Activated T-cell treated with anti-CD3 and anti-CD28 coated beads, Interleukin-2, amount 50 U/mL, for 72 hours (primary cell): ENCODE results near the gene ZNF618. TPM values are rescaled to one million over a fixed set of nuclear protein-coding genes. Genes with fewer than 3 reads are reported as not detected.
A peak's percentile ranks its signal among the peaks of the same experiment; 100 is the strongest.

ENCODE experiments used
- ATAC-seq, 2 donors: fragments of 150-1000 bp; cut with Tn5 transposase; replicated peaks in 1 of 2; 2 replicates each; pipeline ENCODE4 v1.10.0; 2021; ENCODE audit warnings: moderate library complexity in 2 of 2, mild to moderate bottlenecking in 1 of 2
- DNase-seq, 2 donors: peaks; one replicate each; pipeline ENCODE4 v3.0.0; 2021 to 2022; ENCODE audit warnings: mixed read lengths in 1 of 2
- H3K27ac Mint-ChIP-seq: one replicate; pipeline ENCODE4 v1.8.0; 2022; ENCODE audit warnings: mild to moderate bottlenecking, moderate library complexity, mixed read lengths
- H3K27me3 Mint-ChIP-seq: one replicate; pipeline ENCODE4 v1.8.0; 2022; ENCODE audit warnings: low read depth, mixed read lengths
- H3K36me3 Mint-ChIP-seq, 2 donors: one replicate each; pipeline ENCODE4 v1.8.0; 2022; ENCODE audit warnings: mixed read lengths in 2 of 2, mild to moderate bottlenecking in 1 of 2; ENCODE audit not compliant: insufficient read depth in 2 of 2
- H3K4me1 Mint-ChIP-seq: one replicate; pipeline ENCODE4 v1.8.0; 2022; ENCODE audit warnings: low read depth, mixed read lengths
- H3K4me3 Mint-ChIP-seq, 2 donors: one replicate each; pipeline ENCODE4 v1.8.0; 2022; ENCODE audit warnings: mild to moderate bottlenecking in 2 of 2, mixed read lengths in 2 of 2, moderate library complexity in 2 of 2
- H3K9me3 Mint-ChIP-seq, 2 donors: one replicate each; pipeline ENCODE4 v1.8.0; 2022; ENCODE audit warnings: mixed read lengths in 2 of 2
- total RNA-seq, 2 donors: library from RNA; stranded (reverse); gene quantifications; one replicate each; pipeline ENCODE4 v1.2.3, GENCODE V29; 2022

Gene ZNF618
- total RNA-seq, 2 donors from 2014 or later, result 0.23 to 0.62 TPM

DNA sequence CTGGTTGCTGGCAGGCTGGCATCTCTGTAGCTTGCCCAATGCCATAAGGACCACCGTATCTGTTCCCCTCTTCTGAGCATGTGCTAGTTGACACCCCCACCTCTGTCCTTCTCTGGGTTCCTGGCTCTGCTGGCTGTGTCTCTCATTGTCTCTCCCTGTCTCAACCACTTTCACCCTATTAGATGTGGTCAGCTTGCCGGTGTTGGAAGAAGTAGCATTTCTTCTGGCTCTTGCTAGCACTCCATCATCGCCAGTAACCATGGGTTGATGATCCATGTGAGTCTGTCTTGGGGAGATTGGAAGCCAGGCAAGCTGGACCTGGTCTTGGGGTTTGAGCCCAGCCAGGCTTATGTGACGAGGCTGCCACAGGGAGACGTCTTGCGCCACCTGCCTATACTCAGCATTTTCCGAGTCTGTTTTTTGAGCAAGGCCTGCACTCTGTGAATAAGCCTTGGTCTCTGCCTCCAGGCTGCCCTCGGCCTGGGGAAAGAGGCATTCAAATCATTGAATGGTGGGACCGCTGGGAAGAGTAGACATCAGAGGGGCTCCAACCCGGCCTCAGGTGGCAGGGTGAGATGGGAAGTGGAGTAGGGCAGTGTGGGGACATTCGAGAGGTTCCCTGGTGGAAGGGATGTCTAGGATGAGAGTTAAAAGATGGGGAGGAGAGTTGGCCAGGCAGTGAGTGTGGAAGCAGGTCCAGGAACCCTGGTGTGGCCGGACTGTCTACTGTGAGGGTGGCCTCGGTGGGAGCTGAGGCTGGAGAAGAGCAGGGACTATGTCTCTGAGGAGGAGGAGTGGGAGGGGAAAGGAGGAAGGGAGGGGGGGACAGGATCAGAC is 74.3 kb downstream of the ZNF618 start:
- Mint-ChIP-seq H3K4me1 (no peaks in the 10 kb centered on the region), H3K4me3 (no peak overlapping the region), H3K36me3 (no peaks in the 10 kb centered on the region), H3K9me3 (no peaks in the 10 kb centered on the region), H3K27me3 (no peaks in the 10 kb centered on the region), H3K27ac (no peak overlapping the region)
- ATAC-seq, result no peak
- DNase-seq, result no peak

GRCh38 chr9:113951032-113951372 is 74.9 kb downstream of the ZNF618 start:
- DNase-seq (no peak), ATAC-seq (no peak)
- Mint-ChIP-seq H3K27ac (no peak overlapping the region), H3K36me3 (no peaks in the 10 kb centered on the region), H3K9me3 (no peaks in the 10 kb centered on the region), H3K4me1 (no peaks in the 10 kb centered on the region), H3K4me3 (no peak overlapping the region), H3K27me3 (no peaks in the 10 kb centered on the region)

DNA sequence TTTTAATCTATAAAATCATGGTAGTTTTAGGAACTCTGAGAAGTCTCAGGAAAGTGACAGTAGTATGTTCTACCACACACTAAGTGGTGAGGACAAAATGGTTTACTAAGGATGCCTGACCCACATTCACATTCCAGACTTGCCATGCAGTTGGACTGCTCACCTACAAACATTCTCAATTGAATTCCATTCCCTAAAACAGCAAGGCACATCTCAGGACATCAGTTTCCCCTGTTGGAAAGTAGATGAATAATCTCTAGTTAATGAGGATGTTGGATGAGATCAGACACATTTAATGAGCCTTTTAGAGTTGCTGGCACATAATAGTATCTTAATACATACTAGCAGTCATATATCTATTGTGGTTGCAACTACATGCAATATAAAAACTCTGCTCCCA is 76.6 kb downstream of the ZNF618 start:
- Mint-ChIP-seq H3K27ac (no peak overlapping the region), H3K4me1 (no peaks in the 10 kb centered on the region), H3K4me3 (no peak overlapping the region)

GRCh38 chr9:113953531-113953930 is 77.4 kb downstream of the ZNF618 start:
- no peaks in the 10 kb centered on the region for H3K9me3 Mint-ChIP-seq
- no peaks in the 10 kb centered on the region for H3K4me1 Mint-ChIP-seq
- H3K27ac Mint-ChIP-seq, result no peak overlapping the region
- DNase-seq (no peak), ATAC-seq (no peak)
- no peak overlapping the region for H3K4me3 Mint-ChIP-seq
- no peaks in the 10 kb centered on the region for H3K27me3 Mint-ChIP-seq
- H3K36me3 Mint-ChIP-seq, result no peaks in the 10 kb centered on the region

More for the DNA sequence above, 76.6 kb downstream of the ZNF618 start:
- Mint-ChIP-seq H3K36me3 (no peaks in the 10 kb centered on the region), H3K27me3 (no peaks in the 10 kb centered on the region), H3K9me3 (no peaks in the 10 kb centered on the region)
- ATAC-seq (no peak), DNase-seq (no peak)

DNA sequence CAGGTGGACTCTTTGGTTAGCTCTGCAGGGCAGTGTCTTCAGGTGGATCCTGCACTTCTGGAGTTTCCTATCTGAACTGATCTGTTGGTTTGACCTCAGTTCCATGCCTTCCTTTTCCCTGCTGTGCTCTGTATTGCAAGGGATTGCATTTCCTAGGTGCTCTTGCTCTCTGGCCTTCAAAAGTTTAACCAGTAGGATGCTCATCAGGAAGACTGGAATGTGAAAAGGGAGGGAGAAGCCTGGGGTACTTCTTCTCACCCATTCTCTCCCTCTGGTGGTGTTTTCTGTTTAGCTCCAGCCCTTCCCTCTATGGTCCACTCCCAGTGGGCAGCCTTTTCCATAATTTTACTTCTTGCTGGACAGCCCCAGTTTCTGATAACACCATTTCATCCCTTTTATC is 78.5 kb downstream of the ZNF618 start:
- H3K36me3 Mint-ChIP-seq, result no peaks in the 10 kb centered on the region
- H3K4me1 Mint-ChIP-seq, result no peaks in the 10 kb centered on the region
- no peak for ATAC-seq
- no peak for DNase-seq
- H3K9me3 Mint-ChIP-seq, result no peaks in the 10 kb centered on the region
- no peak overlapping the region for H3K27ac Mint-ChIP-seq
- no peak overlapping the region for H3K4me3 Mint-ChIP-seq
- no peaks in the 10 kb centered on the region for H3K27me3 Mint-ChIP-seq

GRCh38 chr9:113955076-113955752 is 79.1 kb downstream of the ZNF618 start:
- no peaks in the 10 kb centered on the region for H3K4me1 Mint-ChIP-seq
- no peaks in the 10 kb centered on the region for H3K9me3 Mint-ChIP-seq
- no peaks in the 10 kb centered on the region for H3K27me3 Mint-ChIP-seq
- DNase-seq, result no peak
- ATAC-seq, result no peak
- no peaks in the 10 kb centered on the region for H3K36me3 Mint-ChIP-seq
- no peak overlapping the region for H3K27ac Mint-ChIP-seq
- no peak overlapping the region for H3K4me3 Mint-ChIP-seq

DNA sequence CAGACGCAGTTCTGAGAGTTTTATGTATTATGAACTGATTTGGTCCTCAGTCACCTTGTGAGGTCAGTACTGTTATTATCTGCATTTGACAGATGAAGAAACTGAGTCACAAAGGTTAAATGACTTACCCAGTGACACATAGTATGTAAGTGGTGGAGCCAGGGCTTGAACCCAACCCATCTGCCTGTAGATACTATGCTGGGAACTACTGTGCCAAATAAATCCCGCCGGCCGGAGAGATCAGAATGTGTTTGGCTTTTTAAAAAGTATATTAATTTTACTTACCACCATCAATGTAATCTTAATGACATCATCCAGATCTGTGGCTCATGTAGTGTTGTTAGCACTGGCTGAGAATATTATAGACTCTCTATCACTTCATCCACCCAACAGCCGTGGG is 80.8 kb downstream of the ZNF618 start:
- no peaks in the 10 kb centered on the region for H3K9me3 Mint-ChIP-seq
- H3K27me3 Mint-ChIP-seq, result no peaks in the 10 kb centered on the region
- H3K27ac Mint-ChIP-seq, result no peak overlapping the region
- H3K4me3 Mint-ChIP-seq, result no peak overlapping the region
- DNase-seq, result no peak
- ATAC-seq, result no peak
- H3K36me3 Mint-ChIP-seq, result no peaks in the 10 kb centered on the region
- H3K4me1 Mint-ChIP-seq, result no peaks in the 10 kb centered on the region

GRCh38 chr9:113957351-113957750 is 81.2 kb downstream of the ZNF618 start:
- Mint-ChIP-seq H3K4me3 (no peak overlapping the region), H3K27ac (no peak overlapping the region), H3K36me3 (no peaks in the 10 kb centered on the region), H3K27me3 (no peaks in the 10 kb centered on the region), H3K9me3 (no peaks in the 10 kb centered on the region), H3K4me1 (no peaks in the 10 kb centered on the region)
- ATAC-seq (no peak), DNase-seq (no peak)

GRCh38 chr9:113957821-113958341 is 81.8 kb downstream of the ZNF618 start:
- H3K4me1 Mint-ChIP-seq, result no peaks in the 10 kb centered on the region
- H3K36me3 Mint-ChIP-seq, result no peaks in the 10 kb centered on the region
- H3K9me3 Mint-ChIP-seq, result no peaks in the 10 kb centered on the region
- no peak overlapping the region for H3K27ac Mint-ChIP-seq
- ATAC-seq (no peak), DNase-seq (no peak)
- H3K4me3 Mint-ChIP-seq, result no peak overlapping the region
- no peaks in the 10 kb centered on the region for H3K27me3 Mint-ChIP-seq

DNA sequence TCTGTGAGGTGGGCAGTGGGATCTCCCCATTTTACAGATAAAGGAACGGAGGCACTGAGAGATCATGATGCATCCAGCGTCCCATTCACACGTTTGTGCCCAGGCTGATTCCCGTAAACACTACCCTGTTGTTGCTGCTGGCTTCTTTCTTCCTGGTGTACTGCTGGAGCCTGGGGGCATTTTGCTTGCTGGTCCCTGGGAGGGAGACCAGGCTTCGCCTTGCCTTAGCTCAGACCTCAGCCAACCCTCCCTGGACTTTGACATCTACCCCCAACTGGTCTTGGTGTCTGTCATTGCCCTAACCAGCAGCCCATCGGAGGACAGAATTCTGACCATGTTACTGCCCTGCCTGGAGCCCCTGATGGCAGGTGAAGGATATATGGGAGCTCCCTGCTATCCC is 82.4 kb downstream of the ZNF618 start:
- Mint-ChIP-seq H3K27me3 (no peaks in the 10 kb centered on the region), H3K27ac (no peak overlapping the region), H3K9me3 (no peaks in the 10 kb centered on the region), H3K4me3 (no peak overlapping the region), H3K4me1 (no peaks in the 10 kb centered on the region), H3K36me3 (no peaks in the 10 kb centered on the region)
- DNase-seq (no peak), ATAC-seq (no peak)

GRCh38 chr9:113960768-113961167 is 84.7 kb downstream of the ZNF618 start:
- H3K9me3 Mint-ChIP-seq, result no peaks in the 10 kb centered on the region
- no peaks in the 10 kb centered on the region for H3K4me1 Mint-ChIP-seq
- H3K4me3 Mint-ChIP-seq, result no peak overlapping the region
- H3K27me3 Mint-ChIP-seq, result no peaks in the 10 kb centered on the region
- DNase-seq (no peak), ATAC-seq (no peak)
- H3K27ac Mint-ChIP-seq, result no peak overlapping the region
- H3K36me3 Mint-ChIP-seq, result no peaks in the 10 kb centered on the region

DNA sequence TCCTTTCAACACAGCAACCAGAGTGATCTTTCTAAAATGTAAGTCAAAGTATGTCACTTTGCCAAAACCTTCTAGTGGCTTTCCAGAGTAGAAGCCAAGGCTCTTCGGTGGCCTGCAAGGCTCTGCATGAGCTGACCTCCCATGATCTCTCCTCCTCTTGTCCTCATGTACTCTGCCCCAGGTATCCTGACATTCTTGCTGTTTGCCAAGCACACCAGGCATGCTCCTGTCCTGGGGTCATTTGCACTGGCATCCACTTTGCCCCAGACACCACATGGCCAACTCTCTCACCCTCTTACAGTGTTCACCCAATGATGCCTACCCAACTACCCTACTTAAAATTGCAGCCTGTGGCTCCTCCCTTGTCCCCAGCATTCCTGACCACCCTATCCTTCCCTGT is 86.3 kb downstream of the ZNF618 start:
- Mint-ChIP-seq H3K36me3 (no peaks in the 10 kb centered on the region), H3K27ac (no peak overlapping the region), H3K9me3 (no peaks in the 10 kb centered on the region), H3K4me1 (no peaks in the 10 kb centered on the region), H3K27me3 (no peaks in the 10 kb centered on the region), H3K4me3 (no peak overlapping the region)
- DNase-seq (no peak), ATAC-seq (no peak)

DNA sequence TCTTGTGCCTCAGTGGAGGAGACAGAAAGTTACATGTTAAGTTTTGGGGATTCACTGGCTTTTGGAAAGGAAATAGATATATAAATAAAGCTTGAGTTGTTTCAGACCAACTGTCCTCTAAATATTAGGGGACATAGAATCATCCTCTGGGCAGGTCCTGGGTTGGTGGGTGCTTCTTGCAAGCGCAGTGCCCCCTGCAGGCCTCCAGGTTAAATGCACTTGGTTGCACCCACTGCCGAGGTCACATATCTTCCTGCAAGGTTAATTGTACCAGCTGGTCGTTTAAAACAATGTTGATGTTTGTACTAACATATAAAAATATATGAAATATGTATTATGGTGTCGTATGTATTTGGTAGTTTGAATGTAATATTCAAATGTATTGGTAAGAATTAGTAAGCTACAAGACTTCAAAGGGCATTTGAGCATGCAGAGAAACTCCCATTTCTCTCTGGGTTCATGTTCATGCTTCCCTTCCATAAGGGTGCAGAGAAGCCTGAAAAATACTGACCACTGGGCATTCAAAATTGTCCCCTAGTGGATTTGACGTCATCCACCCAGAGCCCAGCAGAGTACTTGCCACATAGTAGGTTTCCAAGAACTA is 87.0 kb downstream of the ZNF618 start:
- DNase-seq (peak; percentile 46 to 58), ATAC-seq (no peak)
- Mint-ChIP-seq H3K9me3 (no peaks in the 10 kb centered on the region), H3K4me1 (no peaks in the 10 kb centered on the region), H3K27ac (no peak overlapping the region), H3K27me3 (no peaks in the 10 kb centered on the region), H3K36me3 (no peaks in the 10 kb centered on the region), H3K4me3 (no peak overlapping the region)
